Measurements from ENCODE around the gene TUFT1.

GRCh38 chr1:151518936-151519335 lies 21.2 kb upstream of the TUFT1 start:
- TF ChIP-seq CTCF (IDR thresholded peaks at IDR 0.05): no peak
- no peak for TF ChIP-seq EZH2 (IDR thresholded peaks at IDR 0.05; ENCODE audit: borderline replicate concordance, insufficient read depth, low read depth, low read length, poor library complexity, severe bottlenecking)

Data from B cell (primary cell).